Measurements from ENCODE around the gene FHOD3. TPM values are rescaled to one million over a fixed set of nuclear protein-coding genes. Genes with fewer than 3 reads are reported as not detected.
A peak's percentile ranks its signal among the peaks of the same experiment; 100 is the strongest.

FHOD3 gene
- total and polyA plus RNA-seq, 11 donors: 109 to 532 (median 262) TPM

- peak overlapping the region in 6 of 12 donors; percentile 15 to 65 (median 44) for H3K27ac ChIP-seq
Measured at GRCh38 chr18:36302676-36303075, 5.2 kb downstream of the FHOD3 start.

GRCh38 chr18:36303211-36303844 is 5.8 kb downstream of the FHOD3 start:
- DNase-seq (no peak), ATAC-seq (peak in 3 of 4 donors; percentile 22 to 42 (median 32))
- no peaks in the 10 kb centered on the region for H3K36me3 ChIP-seq
- H3K27me3 ChIP-seq: peaks cover 0 to 39% (median 2%) of the 10 kb centered on the region in 9 donors
- H3K27ac ChIP-seq: peak overlapping the region in 5 of 12 donors; percentile 26 to 65 (median 45)
- no peak overlapping the region for H3K4me3 ChIP-seq
- TF ChIP-seq POLR2A (IDR thresholded peaks at IDR 0.05): no peak
- no peak for TF ChIP-seq CTCF (IDR thresholded peaks at IDR 0.05)
- 26 to 45% (median 41%) methylated on average over 6 of the region's 6 CpGs for WGBS, 4 donors
- intact Hi-C loops (cut with DNase I): loop anchor here in 3 of 10 donors (5.0 to 10.0 kb wide), 3 partner anchors 51 to 169 kb away; no protein-coding TSS in a partner anchor
- H3K9me3 ChIP-seq: no peaks in the 10 kb centered on the region
- peaks cover 0 to 60% (median 16%) of the 10 kb centered on the region in 12 donors for H3K4me1 ChIP-seq

More at GRCh38 chr18:36302676-36303075, 5.2 kb downstream of the FHOD3 start:
- intact Hi-C loops (cut with DNase I): loop anchor here in 3 of 10 donors (5.0 to 10.0 kb wide), 3 partner anchors 52 to 170 kb away; no protein-coding TSS in a partner anchor
- H3K36me3 ChIP-seq: no peaks in the 10 kb centered on the region
- TF ChIP-seq POLR2A (IDR thresholded peaks at IDR 0.05) (no peak), CTCF (IDR thresholded peaks at IDR 0.05) (no peak)
- no peak overlapping the region for H3K4me3 ChIP-seq
- H3K27me3 ChIP-seq: peaks cover 0 to 43% (median 9%) of the 10 kb centered on the region in 9 donors
- peaks cover 0 to 62% (median 20%) of the 10 kb centered on the region in 12 donors for H3K4me1 ChIP-seq
- DNase-seq (no peak), ATAC-seq (no peak)
- 57 to 77% (median 60%) methylated on average over 2 of the region's 2 CpGs for WGBS, 4 donors
- H3K9me3 ChIP-seq: no peaks in the 10 kb centered on the region

GRCh38 chr18:36304723-36305122 is 7.2 kb downstream of the FHOD3 start:
- no peak for DNase-seq
- no peak overlapping the region for H3K4me3 ChIP-seq
- intact Hi-C loops (cut with DNase I): loop anchor here in 3 of 10 donors (5.0 to 10.0 kb wide), 3 partner anchors 50 to 168 kb away; no protein-coding TSS in a partner anchor
- 56 to 65% (median 60%) methylated on average over 3 of the region's 3 CpGs for WGBS, 4 donors
- ATAC-seq: no peak
- peaks cover 0 to 74% (median 24%) of the 10 kb centered on the region in 12 donors for H3K4me1 ChIP-seq
- peak overlapping the region in 3 of 12 donors; percentile 0 to 65 (median 19) for H3K27ac ChIP-seq
- H3K27me3 ChIP-seq: peaks cover 0 to 25% (median 0%) of the 10 kb centered on the region in 9 donors
- TF ChIP-seq CTCF (IDR thresholded peaks at IDR 0.05): no peak
- no peaks in the 10 kb centered on the region for H3K36me3 ChIP-seq
- no peaks in the 10 kb centered on the region for H3K9me3 ChIP-seq

DNA sequence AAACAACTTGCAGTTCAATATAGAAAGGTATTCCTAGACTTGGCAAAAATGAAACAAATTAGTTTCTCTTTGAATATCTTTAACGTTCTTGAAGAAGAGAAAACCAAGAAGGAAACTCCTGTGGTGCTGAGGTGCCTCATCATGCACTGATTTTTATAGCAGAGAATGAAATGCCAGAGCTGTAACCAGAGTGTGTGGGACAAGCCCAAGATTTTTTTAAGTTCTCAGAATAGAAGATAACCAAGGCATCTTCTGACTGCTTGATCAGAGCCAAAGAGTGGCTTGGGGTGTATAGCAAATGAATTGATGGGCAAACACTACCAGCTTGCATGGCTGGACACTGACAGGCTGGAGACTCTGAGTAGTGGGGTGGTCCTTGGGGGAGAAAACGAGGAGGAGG is 7.9 kb downstream of the FHOD3 start:
- Histone ChIP-seq H3K36me3 (no peaks in the 10 kb centered on the region), H3K4me3 (no peak overlapping the region), H3K9me3 (no peaks in the 10 kb centered on the region), H3K27me3 (peaks cover 0 to 19% (median 0%) of the 10 kb centered on the region in 9 donors), H3K4me1 (peaks cover 0 to 77% (median 25%) of the 10 kb centered on the region in 12 donors), H3K27ac (peak overlapping the region in 4 of 12 donors; percentile 16 to 65 (median 40))
- no peak for DNase-seq
- no peak for ATAC-seq
- intact Hi-C loops (cut with DNase I): loop anchor here in 1 of 10 donors (10.0 kb wide), 1 partner anchor 49 kb away; no protein-coding TSS in a partner anchor
- WGBS, 4 donors: 16 to 42% (median 30%) methylated on average over 2 of the region's 2 CpGs
- TF ChIP-seq CTCF (IDR thresholded peaks at IDR 0.05) (no peak), POLR2A (IDR thresholded peaks at IDR 0.05) (no peak)
